ENCODE measurements around the gene PPP1R2B.
"Not testable (repeated sequence)": the region's sequence is repeated elsewhere in the genome, so short reads cannot be mapped to it uniquely, and the experiment has no call there.

The PPP1R2B gene
- total RNA-seq, result 0.27 to 1.4 (median 1.1) reads per million in 4 experiments

DNA sequence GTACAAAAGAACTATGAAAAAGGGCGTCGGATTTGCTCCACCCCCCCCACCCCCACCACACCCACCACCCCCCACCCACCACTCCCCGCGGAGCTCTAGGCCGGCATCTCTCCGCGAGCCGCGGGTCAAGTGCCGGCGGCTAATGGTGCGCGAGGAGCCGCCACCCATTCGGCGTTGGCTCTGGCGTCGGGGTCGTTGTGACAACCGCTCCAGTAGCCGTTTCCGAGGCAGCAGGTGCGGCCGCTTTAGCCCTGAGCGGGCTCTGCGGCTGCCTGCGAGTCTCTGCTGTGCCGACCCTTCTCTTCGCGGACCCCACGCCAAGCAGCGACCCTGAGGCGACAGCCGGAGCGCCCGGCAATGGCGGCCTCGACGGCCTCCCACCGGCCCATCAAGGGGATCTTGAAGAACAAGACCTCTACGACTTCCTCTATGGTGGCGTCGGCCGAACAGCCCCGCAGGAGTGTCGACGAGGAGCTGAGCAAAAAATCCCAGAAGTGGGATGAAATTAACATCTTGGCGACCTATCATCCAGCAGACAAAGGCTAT is at the start of gene PPP1R2B:
PPP1R2B (plus strand) TSS at position 90 of the 546 bp plus-strand sequence; CDS start at position 358, 268 bp downstream.
- DNase-seq, result no peak

DNA sequence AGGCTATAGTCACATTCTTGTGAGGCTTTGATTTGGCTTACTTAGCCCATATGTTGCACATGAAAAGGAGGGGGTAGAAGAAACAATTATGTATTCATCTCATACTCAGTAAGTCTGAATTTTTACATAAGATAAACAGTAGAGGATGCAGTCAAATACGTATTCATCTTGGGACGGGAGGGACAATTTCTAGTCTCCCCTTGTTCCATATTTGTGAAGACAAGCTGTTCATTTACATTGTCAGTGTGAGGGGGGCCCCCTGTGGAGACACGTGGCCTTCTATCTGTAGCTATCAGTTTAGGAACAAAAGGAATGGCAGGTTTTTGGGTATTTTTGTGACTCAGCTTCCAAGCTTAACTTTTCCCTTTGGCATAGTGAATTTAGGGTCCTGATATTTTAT is 49.2 kb upstream of the PPP1R2B start:
- no peak for DNase-seq

DNA sequence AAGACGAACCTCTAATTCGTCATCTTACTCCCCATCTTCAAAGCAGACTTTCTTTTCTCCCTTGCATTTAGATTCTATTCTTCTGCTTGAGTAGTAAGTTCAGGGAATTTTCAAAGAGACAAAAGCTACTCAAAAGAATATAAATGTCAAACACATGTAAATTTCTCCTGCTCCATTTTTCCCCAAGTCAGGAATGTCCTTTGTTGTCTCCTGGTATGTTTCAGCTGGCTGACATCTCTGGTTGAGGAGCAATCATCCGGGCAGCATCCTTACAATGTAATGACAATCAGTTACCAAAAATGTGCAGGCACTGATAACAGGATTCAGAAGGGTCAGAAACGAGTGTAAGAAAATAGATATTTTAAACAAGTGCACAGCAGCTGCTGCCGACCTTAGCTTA is 47.6 kb upstream of the PPP1R2B start:
- no peak for DNase-seq

DNA sequence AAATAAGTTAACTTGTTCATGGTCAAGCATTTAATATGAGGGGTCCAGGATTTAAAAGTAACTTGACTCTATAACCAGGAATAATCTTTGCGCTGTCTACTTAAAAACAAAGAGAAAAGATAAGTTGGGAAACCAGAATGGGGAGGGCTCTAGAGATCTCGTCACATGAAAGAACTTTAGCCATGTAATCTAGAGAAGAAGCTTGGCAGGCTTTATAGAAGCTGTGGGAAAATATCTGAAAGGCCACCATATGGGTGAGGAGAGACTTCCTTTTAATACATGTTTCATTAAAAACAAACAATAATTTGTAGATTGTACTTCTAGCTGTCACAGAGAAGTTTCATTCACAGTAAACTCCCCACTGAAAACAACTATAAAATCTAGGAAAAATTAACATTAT is 46.7 kb upstream of the PPP1R2B start:
- no peak for DNase-seq

DNA sequence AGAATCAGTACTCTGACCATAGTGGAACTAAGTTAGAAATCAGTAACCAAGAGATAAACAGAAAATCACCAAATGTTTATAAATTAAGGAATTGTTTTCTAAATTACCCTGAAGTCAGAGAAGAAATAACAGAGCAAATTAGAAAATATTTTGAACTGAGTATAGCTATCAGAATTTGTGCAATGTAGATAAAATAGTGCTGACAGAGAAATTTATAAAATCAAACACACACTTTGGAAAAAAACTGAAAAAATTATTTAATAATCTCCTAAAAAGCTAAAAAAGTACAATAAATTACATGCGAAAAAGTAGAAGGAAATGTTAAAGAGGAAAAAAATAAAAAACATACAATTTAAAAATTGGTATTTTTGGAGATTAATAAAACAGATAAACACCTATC is 37.1 kb upstream of the PPP1R2B start:
- no peak for DNase-seq

DNA sequence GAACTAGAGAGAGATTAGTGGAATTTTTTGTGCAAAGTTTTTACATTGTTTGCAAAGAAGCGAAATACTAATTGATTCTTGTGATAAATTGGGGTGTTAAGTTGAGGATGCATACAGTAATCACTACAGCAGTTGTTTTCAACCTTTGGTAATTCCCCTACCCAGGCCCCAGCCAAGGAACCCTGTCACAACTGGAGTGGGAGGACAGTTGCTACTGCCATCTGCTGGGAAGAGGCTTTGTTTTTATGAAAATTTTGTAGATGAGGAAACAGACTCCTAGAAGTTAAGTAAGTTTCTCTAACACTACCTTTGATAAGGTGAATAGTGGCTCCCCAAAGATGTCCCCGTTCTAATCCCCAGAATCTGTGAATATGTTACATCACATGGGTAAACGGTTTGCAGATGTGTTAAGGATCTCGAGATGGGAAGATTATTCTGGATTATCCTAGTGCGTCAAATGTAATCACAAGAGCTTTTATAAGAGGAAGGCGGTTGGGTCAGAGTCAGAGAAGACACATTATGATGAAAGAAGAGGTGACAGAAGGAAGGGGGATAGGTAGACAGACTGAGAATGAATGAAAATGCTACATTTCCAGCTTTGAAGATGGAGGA is 34.0 kb upstream of the PPP1R2B start:
- DNase-seq, result no peak

DNA sequence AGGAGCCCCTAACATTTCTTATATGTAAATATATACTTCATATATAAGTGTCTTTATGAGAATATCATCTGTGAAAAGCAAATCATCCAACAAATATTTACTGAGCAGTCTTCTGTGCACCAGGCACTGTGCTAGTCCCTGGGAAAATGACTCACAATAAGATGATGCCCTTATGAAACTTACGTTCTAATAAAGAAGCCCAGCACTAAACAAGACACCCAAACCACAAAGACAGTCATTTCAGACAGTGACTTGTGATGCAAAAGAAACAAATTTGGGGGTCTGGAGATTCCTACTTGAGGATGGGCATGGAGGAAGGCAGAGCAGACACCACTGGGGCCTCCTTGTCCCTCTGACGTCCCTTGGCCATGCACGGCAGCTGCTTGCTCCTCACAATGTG is 30.6 kb upstream of the PPP1R2B start:
- no peak for DNase-seq

DNA sequence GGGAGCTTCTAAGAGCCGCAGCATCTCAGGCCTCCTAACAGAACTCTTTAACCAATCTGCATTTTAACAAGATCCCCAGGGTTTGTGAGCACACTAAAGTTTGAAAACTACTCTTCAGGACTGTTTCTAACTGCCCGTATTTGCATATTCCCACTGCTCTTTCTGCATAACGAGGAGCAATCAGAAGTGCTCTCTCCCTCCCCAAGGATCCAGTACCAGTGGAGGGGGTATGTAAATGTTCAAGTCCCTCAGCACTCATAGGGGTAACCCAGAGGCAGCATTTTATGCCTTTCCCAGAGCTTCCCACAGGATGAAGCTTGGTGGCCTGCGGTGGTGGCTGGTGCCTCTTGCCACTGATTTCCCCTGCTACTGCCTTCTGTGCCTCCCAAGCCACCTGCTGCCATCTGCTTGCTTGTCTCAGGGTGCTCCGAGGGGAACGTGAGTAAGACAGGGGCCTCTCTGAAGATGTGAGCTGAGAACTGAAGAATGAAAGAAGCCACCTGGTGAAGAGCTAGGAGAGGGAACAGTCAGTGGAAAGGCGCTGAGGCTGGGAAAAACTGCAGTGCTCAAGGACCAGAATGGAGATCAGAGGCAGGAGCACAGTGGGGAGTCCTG is 30.0 kb upstream of the PPP1R2B start:
- no peak for DNase-seq

DNA sequence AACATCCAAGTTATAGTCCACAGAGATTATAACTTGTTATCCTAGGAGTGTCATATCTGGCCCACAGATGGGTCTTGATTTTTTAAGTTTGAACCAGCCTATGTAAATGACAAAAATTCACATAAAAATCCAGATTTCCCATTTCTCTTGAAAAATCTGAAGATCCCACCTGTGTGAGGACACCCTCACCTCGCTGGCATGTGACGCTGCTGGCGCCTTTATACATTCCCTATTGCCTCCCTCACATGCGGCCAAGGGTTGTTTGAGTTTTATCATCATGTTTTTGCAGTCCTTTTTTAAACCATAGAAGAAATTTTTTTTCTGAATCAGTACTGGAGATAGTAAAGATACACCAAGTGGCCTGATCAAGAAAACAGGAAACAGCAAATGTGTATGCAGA is 25.9 kb upstream of the PPP1R2B start:
- DNase-seq, result no peak

DNA sequence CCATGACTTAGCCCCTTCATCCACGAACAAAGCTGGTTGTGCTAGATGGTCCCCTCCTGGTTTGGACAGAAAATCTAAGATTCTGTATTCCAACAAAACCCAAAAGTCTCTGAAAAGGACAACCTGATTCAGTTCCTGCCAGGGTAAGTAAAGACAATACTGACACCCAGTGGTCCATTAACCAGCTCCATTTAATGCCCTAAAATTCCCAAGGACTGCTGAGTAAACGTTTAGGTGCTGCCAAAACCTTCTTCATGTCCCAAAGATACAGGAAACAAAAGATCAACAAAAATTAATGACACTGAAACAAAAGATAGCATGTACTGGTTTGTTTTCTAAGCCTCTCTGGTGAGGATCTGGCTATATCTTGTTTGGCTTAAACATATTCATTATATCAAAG is 25.3 kb upstream of the PPP1R2B start:
- no peak for DNase-seq

DNA sequence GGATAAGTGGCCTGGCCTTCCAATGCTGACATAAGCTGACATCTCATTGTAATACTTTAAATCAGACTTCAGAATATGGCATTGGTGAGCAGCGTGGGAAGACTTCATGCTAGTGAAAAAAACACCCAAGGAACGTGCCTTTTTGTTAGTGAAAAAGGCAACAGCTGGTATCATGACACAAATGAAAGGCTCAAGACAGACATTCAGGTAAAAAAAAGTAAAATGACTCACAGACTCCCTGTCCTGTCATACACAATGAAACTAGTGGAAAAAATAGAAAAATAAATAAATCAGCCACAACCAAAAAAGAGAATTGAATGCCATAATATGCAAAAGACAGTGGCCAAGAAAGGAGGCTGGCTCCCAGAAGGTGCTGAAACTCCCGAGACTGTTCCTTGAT is 24.4 kb upstream of the PPP1R2B start:
- no peak for DNase-seq

DNA sequence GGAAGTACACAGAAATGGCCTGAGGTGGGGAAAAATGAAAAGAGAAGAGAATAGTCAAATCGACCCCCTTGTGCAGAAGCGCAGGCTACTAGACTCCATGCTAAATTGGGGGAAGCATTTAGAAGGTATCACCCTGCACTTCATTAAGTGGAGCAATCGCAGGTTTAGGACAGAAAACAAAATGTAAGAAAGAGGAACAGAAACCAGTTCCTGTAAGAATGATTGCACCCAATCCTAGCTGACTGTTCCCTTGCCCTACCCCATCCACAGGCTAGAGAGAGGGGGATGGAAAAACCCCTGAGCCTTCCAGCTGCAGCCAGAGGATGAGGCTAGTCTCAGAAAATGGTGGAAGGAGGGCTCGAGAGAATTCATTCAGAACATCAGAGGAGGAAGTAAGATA is 23.9 kb upstream of the PPP1R2B start:
- DNase-seq, result no peak

DNA sequence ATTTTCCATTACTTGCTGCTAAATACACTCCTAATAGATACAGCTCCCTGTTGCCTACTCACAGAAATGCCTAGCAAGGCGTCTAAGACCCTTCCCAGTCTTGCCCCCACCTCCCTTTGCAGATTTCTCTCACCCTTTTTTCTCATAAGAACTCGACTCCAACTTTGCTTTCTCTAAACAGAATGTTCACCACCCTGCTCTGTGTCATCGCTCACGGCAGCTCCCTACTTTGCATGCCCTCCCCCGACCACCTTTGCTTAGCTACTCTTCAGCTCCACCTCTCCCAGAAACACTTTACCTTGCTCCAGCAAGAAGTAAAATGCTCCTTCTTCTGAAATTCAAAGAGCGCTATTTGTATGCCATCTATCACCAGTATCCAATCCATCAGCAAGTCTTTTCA is 15.2 kb upstream of the PPP1R2B start:
- no peak for DNase-seq

DNA sequence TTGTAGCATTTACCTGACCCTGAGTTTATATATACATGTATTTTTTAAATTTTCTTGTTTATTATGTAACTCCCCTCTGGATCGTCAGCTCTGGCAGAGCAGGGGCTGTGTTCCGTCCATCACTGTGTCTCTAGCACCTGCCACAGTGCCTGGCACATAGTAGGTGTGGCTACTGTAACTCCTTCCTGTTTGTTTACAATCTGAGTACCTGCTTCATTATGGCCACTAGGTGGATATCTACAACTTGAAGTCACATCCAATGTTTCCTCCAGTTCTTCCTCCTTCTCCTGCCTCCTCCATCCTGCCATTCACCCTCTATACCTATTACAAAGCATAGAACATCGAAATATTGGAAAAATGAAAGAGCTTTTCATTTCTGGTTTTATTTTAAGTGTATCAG is 14.2 kb upstream of the PPP1R2B start:
- no peak for DNase-seq

DNA sequence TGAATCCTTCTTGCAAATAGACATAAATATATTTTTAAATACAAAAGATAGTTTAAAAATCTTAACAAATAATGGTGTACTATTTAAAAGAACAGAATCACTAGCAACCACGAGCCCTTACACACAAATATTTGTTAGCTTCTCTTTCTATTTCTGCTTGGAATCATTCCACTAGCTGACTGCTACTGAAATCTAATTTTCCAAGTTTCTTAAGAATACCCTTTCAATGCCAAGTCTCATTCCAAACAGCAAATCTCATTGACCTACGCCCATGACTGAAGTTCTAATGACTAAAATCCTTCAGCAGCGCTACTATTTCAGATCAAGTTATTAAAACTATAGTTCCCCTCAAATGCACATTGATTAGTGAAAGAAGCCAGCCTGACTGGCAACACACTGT is 13.2 kb upstream of the PPP1R2B start:
- no peak for DNase-seq

DNA sequence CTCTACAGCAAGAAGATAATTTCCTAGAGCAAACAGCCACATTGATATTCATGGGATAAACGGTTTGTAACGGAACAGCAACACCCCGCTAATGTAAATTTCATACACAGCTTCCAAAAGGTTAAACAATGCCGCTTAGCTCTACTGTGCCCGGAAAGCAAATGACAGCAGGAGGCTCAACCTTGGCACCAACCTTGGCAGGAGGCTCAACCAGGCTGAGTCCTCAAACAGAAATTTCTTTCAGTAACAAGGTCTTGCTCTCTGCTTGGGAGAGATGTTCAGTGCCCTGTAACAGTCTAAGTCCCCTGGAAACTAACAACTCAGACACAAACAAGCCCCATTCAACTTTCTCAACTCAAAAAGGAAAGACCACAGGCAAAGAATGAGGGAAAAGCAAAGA is 11.1 kb upstream of the PPP1R2B start:
- no peak for DNase-seq

DNA sequence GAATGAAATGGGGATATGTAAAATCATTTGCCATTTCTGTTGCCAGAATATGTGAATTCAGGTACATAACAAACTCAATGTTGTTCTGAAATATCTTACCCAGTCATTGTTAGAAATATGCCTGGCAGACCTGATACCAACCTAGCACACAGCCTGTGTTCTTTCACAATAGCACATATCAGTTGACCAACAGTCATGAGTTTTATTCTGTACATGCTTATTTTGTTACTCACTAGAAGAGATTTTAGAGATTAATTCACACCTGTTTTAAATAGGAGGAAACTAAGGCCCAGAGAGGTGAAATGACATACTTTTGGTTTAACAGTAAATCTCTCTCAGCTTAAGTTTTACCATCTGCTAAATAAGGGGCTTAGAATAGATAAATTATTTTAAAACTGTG is 8.4 kb upstream of the PPP1R2B start:
- no peak for DNase-seq

DNA sequence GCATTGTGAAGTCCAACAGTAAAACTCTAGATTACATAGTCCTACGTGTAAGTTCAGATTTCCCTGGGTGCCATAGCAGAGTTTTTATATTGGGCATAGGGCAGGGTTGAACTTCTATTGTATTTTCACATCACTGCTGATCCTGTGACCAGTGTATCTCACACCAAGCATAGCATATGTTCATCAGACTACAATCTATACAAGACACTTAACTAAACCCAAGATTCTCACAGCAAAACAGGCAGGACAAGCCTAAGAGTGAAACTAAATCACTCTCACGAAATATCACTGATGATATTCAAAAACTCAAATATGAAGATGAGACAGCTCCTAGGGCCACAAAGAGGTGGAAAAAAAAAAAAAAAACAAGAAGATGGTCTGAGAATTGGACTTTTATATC is 3.2 kb upstream of the PPP1R2B start:
- no peak for DNase-seq

DNA sequence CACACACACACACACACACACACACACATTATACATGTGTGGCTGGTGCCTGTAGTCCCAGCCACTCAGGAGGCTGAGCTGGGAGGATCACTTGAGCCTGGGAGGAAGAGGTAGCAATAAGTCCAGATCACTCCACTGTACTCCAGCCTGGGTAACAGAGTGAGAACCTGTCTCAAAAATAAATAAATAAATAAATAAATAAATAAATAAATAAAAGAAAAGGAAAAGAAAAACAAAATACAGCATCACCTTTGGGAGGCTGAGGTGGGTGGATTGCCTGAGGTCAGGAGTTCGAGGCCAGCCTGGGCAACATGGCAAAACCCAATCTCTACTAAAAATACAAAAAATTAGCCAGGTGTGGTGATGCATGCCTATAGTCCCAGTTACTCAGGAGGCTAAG is 1.6 kb upstream of the PPP1R2B start:
- DNase-seq, result not testable (repeated sequence)

DNA sequence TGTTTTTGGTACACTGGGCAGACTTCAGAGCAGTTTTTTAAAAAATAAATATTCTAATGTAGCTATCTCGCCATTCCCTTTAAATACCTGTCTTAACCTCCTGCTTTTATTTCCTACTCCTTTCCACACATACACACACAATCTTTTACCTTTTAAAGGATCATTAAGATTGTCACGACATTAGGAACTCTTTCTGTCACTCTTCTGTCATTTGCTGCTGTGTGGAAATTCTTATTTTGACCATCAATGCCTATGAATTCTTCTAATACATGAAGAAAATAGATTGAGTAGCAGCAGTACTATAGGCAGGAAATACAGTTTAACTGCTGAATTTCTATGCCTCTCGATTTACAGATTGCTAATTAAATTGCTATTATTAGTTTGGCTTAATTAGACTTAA is 1.8 kb downstream of the PPP1R2B start:
- DNase-seq, result no peak

DNA sequence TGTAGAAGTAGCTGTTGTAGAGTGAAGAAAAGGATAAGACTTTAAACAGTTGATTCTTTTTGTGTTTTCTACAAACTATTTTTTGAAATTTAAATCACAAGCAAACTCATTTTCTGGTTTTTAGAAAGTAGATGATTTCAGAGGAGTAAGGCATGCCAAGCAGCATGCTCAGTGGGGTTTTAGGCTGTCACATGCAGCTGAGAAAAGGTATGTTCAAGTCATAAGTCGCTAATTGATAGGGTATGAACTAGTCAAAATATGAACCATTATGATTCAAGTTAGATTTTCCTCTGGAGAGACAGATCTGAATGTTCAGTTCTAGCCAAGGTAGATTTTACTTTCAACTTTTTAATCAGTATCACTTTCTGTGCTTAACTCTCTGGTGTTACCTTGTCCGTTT is 3.0 kb downstream of the PPP1R2B start:
- DNase-seq, result not testable (repeated sequence)

DNA sequence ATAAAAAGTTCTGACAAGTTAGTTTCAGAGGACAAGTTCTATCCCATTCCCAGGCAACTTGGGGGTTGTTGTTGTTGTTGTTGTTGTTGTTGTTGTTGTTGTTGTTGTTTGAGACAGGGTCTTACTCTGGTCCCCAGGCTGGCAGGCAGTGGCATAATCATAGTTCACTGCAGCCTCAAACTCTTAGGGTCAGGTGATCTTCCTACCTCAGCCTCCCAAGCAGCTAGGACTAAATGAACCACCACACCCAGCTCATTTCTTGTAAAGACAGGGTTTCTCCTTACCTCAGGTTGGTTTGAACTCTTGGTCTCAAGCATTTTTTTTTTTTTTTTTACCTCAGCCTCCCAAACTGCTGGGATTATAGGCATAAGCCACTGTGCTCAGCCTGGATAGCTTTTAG is 15.3 kb downstream of the PPP1R2B start:
- no peak for DNase-seq

DNA sequence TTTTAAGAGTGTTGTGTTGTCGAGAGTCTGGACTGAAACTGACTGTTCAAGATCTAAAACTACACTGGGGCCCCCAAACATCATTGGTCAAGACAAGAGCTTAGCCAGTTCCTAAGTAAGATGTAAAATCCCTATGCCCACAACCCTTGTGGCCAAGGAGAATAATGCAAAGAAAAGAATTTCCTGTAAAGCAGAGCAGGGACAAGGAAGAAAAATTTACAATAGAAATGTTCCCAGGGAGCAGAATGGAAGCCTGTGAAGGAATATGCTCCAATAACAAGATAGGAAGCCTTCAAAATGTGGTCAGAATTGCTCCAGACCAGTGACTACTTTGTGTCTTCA is 20.4 kb downstream of the PPP1R2B start:
- DNase-seq, result no peak

DNA sequence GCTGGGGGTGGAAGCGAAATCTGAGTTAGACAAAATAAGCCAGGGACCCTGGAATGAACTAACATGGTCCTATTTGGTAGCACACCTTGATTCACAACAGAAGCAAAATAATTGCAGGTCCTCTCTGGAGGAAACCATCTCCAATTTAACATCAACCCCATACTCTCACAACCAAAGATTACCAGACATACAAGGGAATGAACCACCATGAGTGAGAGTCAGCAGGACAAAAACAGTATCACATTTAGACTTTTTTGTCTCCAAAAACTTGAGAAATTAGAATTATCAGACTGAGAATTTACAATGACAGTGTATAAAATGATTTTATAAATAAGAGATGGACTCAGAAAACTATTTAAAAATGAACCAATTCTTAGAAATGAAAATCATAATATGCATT is 21.1 kb downstream of the PPP1R2B start:
- no peak for DNase-seq

All from effector CD8-positive, alpha-beta T cell (primary cell).